Stimulated activated CD8-positive, alpha-beta memory T cell treated with anti-CD3 and anti-CD28 coated beads, Interleukin-7, amount 100 ng/mL, for 24 hours (primary cell): ENCODE data around the gene KCNQ1.

ENCODE experiments used
- DNase-seq: peaks from one replicate; pipeline ENCODE4 v3.0.0-alpha.2; 2020; ENCODE audit warnings: low read depth

Gene KCNQ1

DNA sequence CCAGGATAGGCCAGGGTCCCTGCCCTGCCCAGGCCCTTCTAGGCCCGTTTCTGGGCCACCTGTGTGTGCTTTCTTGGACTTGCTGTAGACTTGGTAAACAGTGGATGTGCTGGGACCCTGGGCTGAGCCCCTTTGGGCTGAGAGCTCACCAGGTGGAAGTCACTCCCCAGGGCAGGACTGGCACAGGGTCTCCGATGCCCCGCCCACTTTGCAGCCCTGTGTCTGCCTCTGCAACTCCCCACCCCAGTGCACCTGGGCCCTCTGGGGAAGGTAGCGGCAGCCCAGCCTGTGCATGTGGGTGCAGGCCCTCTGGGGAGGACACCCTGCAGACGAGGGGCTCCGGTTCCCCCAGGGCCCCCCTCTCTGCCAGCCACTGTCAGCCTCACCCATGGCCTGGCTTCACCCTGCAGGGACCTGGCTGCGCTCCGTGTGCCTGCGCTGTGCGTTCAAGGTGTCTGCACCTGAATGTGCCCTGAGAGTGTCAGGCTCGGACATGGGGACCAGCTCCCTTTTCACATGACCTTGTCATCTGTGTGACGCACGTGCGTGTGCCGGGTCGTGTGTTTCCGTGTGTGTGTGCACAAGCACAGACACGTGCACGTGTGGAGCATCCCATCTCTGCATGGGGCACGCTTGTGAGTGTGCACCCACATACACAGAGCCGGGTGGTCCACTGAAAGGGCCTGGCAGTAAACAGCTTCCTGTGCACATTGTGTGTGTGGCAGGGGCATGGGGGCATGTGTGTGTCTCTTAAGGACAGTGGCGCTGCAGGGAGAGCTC lies 136.5 kb downstream of the KCNQ1 start:
- no peak for DNase-seq

DNA sequence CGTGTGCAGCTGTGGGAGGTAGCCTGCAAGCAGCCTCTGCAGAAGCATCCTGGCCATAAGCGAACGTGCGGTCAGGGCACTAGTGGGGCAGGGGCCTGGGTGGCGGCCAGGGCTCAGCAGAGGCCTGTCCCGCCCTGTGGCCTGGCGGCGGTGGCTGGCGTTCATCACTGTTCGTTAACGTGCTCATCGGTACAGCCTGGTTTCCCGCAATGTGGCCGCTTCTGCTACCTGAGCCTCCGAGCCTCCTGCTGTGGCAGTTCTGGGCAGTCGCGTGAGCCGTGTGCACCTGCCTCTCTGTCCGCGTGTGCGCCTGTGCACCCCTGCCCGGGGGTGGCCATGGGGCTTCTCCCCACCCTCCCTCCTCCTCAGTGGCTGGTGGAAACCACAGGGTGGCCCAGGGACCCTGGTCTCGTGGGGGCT lies 137.1 kb downstream of the KCNQ1 start:
- DNase-seq = no peak

DNA sequence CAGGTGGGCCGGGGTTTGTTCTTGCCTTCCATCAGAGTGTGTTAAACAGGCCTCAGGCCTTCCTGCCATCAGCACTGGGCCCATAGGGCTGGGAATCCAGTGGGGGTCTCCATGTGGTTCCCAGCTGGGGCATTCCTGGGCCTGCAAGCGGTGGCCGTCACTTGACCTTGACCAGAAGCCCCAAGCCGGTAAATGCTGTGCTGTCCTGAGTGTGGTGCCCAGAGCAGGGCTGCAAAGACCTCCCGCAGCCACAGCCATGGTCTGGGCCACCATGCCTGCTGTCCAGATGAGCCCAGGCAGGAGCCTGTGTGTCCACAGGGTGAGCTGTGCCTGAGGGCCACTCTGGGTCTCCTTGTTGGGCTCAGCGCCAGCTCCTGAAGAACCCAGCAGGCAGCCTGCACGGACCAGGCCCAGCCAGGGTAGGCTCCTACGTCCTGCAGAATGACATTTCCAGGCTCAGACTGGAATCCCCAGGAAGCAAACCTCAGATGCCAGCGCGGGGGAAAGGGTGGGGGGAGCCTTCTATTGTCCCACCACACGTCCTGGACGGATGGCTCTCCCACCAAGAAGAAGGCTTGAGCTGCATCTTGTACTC lies 137.6 kb downstream of the KCNQ1 start:
- no peak for DNase-seq

DNA sequence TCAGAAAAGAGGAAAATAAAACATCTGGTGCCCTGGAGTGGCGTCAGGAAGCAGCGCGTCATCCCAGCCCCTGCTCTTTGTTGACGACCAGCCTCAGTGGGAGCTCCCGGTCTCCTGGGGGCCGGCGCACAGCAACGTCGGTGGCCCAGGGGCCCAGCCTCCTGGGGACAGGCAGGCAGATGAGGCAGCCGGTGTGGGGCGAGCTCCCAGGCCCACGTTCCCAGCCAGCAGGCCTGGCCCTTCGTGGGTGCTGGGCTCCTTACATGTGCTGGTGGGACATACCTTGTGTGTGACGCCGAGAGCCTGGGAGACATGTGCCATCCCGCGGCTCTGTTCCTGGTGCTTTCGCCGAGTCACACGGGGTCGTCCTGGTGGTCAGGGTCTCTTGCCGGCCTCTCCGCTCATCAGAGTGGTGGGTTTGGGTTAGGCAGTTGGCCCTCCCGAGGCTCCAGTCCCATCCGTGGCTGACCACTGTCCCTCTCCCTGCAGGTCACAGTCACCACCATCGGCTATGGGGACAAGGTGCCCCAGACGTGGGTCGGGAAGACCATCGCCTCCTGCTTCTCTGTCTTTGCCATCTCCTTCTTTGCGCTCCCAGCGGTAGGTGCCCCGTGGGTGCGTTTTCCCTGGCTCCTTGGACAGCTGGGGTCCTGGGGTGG lies 138.3 kb downstream of the KCNQ1 start:
- no peak for DNase-seq

DNA sequence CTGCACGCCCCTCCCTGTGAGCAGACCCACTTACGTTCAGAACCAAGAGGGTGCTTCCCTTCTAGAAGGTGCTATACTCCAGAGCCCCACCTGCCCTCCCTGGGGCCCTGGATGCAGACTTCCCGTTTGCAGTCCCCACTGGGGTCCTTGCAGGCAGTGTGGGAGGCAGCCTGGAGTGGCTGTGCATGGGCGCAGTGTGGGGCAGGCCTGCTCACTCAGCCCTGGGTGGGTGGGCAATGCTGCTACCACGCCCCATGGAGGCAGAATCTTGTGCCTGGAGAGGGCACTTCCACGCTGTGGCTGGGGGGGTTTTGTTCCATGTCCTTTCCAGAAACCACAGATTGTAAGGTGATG lies 138.8 kb downstream of the KCNQ1 start:
- no peak for DNase-seq

DNA sequence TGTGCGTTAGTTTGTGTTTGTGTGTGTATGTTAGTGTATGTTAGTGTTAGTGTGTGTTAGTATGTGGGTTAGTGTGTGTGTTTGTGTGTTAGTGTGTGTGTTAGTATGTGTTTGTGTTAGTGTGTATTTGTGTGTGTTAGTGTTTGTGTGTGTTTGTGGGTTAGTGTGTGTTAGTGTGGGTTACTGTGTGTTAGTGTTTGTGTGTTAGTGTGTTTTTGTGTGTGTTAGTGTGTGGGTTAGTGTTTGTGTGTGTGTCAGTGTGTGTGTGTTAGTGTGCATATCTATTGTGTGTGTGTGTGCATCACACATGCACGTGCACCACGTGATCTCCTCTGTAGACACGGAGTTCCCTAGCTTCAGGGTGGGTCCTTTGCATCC lies 139.6 kb downstream of the KCNQ1 start:
- no peak for DNase-seq

DNA sequence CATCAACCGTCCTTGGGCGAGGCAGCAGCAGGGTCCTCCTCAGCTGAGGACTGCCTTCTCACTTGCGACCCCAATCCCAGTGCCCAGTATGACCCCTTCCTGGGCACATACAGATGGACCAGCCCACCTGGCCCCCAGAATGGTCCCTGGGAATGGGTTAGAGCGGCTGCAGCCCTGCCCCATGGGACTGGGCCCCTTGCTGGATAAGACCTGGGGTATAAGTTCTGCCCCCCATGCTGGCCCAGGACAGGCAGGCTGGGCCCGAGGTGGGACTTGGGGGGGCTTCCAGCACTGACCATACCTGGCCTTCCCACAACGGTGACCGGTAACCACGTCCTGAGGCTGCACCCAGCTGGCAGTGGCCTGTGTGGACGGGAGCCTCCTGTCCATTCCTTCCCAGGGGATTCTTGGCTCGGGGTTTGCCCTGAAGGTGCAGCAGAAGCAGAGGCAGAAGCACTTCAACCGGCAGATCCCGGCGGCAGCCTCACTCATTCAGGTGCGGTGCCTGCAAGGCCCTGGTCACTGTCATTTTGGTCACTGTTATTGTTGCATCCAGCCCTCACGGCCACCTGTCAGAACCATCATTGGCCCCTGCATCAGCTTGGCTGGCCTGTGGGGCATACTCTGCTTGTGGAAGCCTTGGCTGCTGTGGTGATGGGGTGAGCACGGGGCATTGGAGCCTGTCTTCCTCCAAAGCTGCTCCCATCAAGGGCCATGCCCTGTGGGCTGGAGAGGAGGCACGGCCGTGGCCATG lies 140.2 kb downstream of the KCNQ1 start:
- DNase-seq = no peak

DNA sequence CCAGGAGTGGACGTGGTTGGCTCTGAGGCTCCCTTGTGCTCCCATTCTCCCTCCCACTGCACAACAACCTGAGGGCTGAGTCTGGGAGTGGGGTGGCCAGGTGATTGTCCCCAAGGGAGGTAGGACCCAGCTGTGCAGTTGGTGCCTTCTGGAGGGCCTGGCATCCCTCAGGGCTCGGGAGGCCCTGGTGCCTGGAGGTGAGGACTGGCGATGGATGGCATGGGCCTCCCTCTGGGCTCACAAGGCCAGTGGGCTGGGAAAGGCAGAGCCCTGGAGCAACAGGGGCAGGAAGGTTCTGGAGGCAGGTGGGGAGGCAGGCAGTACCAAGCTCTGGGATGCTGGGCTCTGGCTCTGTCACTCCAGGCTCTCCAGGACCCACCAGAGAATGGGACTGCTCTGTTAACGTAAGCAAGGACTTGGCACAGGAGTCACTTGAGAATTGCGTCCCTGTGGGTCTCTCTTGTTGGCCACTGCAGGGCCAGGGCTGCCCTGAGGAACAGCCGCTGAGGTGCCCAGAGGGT lies 140.8 kb downstream of the KCNQ1 start:
- DNase-seq = no peak

DNA sequence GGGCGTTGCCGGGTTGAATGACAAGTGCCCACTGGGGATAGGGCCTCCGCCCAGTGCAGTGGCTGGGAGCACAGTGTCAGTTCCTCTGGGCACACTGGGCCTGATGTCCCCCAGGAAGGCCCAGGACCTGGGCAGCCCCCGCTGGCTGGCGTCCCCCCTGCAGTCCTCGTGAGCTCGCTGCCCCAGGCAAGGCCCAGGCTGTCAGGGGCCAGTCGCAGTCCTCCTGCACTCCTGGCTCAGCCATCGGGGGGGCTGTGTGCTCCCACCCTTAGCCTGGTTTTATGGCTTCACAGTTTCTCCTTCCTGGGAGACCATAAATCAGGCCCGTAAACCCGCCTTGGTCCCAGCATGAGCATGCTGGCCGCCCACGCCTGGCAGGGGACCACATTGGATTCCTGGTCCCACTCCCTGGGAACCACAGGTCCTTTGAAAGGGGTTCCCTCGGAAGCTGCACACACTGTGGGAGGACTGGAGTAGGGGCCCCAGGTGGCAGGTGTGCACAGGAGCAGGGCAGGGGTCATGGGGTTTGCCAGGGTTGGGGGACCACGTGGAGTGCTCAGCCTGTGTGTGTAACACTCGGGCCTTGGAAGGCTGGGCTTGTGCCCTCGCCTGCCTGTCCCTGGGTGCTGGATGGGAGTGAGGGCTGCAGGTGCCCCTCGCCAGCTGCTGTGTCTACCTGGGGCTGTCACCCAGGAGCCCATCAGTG lies 141.4 kb downstream of the KCNQ1 start:
- DNase-seq = no peak

DNA sequence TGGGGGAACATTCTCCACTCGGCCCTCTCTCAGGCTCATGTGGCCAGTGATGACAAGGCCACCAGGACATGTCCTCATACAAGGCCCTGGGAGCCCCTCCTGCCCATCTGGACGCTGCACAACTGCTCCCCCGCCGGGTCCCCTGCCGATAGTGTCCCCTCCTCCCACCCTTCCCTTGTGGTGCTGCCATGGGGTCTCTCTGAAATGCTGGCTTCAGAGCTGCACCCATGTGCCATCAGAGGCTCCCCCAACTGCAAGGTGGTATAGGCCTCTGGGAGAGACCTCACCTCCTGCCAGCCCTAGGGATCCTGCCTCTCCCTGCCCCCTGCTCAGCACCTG lies 142.0 kb downstream of the KCNQ1 start:
- no peak for DNase-seq

DNA sequence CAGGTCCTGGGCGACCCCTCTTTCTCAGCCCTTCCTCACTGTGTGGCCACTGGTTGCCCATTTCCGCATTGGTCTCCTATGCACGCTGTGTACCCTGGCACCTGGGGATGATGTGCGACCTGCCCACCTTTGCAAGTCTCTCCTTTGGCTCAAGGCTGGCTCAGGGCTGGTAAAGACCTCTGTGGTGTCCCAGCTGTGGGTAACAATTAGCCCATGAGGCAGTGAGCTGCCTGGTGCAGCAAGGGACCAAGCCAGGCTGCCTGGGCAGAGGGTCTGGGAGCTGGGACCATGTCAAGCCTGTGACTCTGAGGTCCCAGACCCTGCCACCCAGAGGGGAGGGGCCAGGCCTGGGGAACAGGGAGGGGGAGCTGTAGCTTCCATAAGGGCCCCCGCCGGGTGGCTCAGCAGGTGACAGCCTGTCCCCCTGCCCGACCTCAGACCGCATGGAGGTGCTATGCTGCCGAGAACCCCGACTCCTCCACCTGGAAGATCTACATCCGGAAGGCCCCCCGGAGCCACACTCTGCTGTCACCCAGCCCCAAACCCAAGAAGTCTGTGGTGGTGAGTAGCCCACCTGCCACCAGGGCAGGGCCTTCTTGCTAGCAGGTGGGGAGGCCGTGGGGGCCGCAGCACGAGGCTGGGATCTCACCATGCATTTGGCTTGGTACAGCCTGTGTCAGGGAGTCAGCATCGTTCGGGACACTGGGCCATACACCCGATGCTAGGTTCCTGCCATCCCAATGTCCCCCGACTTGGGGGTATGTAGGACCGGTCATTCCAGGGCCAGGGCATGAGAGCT lies 142.5 kb downstream of the KCNQ1 start:
- DNase-seq = no peak

DNA sequence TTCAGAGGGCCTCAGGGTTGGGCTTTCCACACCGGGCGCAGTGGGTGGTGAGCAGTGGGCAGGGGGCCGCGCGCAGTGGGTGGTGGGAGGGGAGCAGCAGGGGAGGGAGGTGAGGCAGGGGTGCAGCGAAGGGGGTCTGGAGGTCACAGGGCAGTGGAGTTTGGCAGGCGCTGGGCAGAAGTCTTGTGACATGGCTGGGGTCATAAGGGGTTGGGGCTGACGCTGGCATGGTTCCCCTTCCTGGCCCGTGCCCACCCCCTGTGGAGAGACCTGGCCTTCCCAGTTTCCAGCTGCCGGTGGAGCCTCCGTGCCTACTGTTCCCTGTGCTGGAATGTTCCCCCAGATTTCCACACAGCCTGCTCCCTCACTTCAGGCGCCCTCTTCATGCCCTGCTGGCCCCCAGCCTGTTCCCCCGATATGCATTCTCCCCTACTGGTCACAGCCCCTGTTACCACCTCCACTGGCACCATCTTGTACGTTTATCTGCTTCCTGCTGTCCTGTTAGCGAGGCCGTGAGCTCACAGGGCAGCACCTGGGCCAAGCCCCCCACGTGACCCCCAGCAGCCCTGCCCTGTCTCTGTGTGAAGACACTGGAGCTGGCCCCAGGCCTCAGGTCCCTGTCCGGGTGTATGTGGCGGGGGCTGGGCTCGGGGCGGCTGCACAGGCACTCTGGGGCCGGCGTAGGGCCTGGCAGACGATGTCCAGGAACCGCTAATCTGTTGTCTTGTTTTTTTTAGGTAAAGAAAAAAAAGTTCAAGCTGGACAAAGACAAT lies 143.4 kb downstream of the KCNQ1 start:
- DNase-seq = no peak

DNA sequence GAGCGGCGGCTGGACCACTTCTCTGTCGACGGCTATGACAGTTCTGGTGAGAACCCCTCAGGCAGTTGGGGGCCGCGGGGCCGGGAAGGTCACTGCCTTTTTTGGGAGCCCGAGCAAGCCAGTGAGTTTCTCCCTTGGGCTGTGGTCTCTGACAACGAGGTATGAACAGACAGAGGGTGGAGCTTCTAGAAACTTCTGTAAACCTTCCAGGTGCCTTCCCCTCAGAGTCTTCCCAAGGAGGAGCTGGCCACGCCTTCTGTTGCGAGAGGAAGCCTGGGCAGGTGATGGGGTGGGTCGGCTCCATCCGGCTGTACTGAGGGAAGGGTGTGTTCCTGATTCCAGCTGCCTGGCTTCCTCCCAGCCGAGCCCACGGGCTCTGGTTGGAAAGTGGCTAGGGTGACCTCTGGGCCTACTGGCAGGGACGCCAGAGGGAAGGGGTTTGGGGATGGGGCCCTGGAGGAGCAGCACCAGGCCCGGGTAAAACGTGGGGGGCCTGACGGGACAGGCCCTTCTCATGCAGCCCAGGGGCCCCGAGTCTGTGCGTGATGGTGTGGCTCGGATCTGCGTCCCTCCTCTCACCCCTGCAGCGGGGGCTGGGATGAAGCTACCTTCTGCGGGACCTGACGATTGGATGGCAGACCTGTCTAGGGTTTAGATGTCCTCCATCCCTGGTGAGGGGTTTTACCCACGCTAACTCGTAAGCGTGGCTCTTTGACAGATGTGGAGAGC lies 144.2 kb downstream of the KCNQ1 start:
- no peak for DNase-seq

DNA sequence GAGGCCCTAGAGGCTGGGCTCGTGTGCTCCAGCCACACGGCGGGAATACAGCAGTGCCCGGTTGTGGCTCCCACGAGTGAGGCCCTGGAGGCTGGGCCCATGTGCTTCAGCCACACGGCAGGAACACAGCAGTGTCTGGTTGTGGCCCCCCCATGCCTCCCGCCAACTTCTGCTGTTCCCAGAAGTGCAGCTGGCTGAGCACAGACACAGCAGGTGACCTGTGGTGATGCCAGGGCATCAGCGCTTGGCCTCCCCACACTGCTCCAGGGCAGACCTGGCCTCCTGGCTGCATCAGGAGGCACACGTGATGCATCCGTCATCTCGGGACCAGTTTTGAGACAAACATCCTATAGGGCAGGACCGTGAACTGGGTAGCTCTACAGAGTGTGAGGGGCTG lies 144.7 kb downstream of the KCNQ1 start:
- no peak for DNase-seq

DNA sequence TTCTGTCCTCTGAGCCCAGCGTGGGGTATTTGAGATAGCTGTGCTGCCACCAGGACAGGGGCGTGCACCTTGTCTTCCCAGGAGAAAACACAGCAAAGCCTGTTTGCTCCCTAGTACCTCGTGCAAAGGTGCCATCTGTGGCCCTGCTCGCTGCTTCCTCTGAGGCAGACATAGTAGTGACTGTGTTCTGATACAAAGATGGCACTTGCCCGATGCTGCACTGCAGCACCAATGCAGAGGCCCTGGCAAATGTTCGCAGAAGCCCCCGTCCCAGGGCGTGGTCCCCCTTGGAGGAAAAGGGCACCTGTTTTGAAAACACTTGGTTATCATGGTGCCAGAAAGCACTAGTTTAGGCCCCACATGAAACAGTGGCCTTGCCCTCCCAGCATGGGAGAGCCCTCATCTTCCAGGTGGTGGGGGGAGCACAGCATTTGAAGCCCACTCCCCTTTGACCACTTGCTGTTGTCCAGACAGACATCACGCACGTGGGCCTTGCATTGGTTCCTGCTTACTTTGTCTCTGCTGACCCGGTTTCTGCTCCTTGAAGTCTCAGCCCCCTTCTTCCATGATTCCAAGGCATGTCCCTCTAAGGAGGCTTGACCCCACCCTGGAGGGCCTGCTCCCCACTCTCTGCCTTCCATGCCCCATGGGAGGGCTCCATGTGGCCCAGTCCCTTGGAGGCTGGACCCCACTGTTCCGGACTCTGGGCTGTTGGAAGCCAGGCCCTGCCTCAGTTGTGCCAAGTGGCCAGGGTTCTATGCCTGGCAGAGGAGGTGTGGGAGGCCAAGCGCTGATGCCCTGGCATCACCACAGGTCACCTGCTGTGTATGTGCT lies 145.5 kb downstream of the KCNQ1 start:
- DNase-seq = no peak

DNA sequence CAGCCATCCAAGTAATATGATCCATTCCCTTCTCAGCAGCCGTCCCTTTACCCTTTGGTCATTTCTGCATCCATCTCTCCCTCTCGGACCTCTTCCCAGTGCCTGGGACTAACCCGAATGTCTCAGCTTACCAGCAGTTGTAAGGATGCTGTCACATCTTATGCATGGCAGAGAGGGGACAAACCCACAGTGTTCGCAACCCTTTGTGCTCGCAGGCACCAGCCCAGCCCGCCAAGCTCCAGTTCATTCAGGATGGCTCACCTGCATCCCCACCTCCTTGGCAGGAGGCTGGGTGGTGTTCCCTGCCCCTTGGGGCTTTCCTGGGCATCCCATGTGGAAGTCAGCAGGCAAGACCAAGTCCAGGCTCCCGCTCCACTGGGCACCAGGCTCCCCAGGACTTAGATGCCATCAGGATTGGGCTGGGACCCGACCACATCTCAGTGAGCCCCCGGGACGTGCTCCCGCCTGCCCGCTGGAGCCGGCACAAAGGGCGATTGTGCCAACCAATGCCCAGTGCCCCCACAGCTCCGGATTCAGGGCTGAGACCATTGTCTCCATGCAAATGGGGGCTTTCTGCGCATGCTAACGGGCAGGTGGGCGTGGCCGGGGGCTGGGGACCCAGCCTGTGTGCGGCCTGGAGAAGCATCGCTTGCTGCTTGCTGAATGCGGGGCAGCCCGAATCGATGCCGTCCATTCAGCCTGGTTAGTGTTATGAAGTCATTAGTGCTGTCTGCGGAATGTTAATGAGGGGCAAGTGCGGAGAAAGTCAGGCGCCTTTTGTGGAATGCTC lies 146.4 kb downstream of the KCNQ1 start:
- no peak for DNase-seq

DNA sequence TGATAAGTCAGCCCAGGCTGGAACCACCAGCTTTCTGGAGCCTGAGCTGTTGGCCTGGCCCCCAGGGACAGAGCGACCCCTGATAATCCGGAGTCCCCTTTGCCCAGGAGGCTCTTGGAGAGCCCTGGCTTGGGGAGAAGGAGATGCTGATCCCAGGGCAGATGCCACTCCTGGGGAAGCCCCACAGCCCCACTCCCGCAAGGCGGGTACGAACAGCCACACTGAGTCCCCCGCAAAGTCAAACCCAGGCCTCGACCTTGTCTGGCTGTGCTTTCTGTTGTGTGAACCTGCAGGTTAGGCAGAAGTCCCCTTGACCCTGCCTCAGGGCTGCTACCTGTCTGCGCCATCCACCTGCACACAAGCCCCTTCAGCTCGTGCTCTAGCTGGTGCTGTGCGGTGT lies 147.0 kb downstream of the KCNQ1 start:
- DNase-seq = no peak
